Psoas muscle (tissue), 8 donors: Measurements from ENCODE around the gene CSF2. TPM values are rescaled to one million over a fixed set of nuclear protein-coding genes. Genes with fewer than 3 reads are reported as not detected.

ENCODE experiments used
- ATAC-seq, 4 donors: fragments of 200-7000 bp; cut with Tn5 transposase; one replicate each; pipeline ENCODE4 v1.9.1; 2020; ENCODE audit warnings: moderate library complexity in 3 of 4, mild to moderate bottlenecking in 2 of 4
- DNase-seq, 2 donors: peaks; one replicate each; pipeline ENCODE4 v3.0.0-alpha.2; 2020
- H3K27ac ChIP-seq: fragments of 200-600 bp; one replicate; pipeline ENCODE4 v1.8.0; 2022
- H3K27me3 ChIP-seq, 3 donors: fragments of 200-600 bp in 1 of 3; one replicate each; pipeline versions ENCODE4 v1.6.1 to v1.8.0; 2013 to 2022; ENCODE audit warnings: low read length in 2 of 3, mild to moderate bottlenecking in 2 of 3, moderate library complexity in 1 of 3; ENCODE audit not compliant: insufficient read depth in 3 of 3
- H3K36me3 ChIP-seq, 2 donors: fragments of 200-600 bp in 1 of 2; one replicate each; pipeline versions ENCODE4 v1.6.1 to v1.8.0; 2013 to 2022; ENCODE audit warnings: low read depth in 1 of 2, mild to moderate bottlenecking in 1 of 2, moderate library complexity in 1 of 2; ENCODE audit not compliant: insufficient read depth in 1 of 2
- H3K4me1 ChIP-seq: fragments of 200-600 bp; one replicate; pipeline ENCODE4 v1.8.0; 2022
- H3K4me3 ChIP-seq: fragments of 200-600 bp; one replicate; pipeline ENCODE4 v1.8.0; 2022; ENCODE audit warnings: mild to moderate bottlenecking
- H3K9me3 ChIP-seq: fragments of 200-600 bp; one replicate; pipeline ENCODE4 v1.8.0; 2022
- CTCF ChIP-seq: fragments of 200-600 bp; IDR thresholded peaks from one replicate; pipeline ENCODE4 v1.8.0; 2022; ENCODE audit warnings: antibody characterized with exemption
- WGBS, 3 donors: extraction: QIAGEN DNeasy Blood & Tissue Kit; methylation state at CpG; one replicate each; pipeline versions ENCODE4 v1.1.6 to v1.1.7; 2013; 5-methylcytosine and 5-hydroxymethylcytosine counted together
- intact Hi-C, 2 donors: fragments of 100-400 bp; cut with DNase I; formaldehyde crosslinking; loops; one replicate each; pipeline versions ENCODE4 v1.11.0 to v1.14.2; 2022
- polyA plus RNA-seq, 3 donors: library from polyadenylated mRNA; stranded (reverse); fragments of 200-250 nt; gene quantifications; one replicate each; pipeline ENCODE4 v1.2.3, GENCODE V29; 2013
- total RNA-seq, 4 donors: library from RNA; stranded (reverse); fragmentation: NEBNext Ultra II Directional in 2 of 4; extraction: Animal tissue kit (Norgen Biotek cat#: 25700) in 2 of 4; gene quantifications; one replicate each; pipeline versions ENCODE4 v1.2.1 to v1.2.4, GENCODE V29; 2021 to 2023
- donor health status: healthy with polysubstance abuse.
- donor health status: DM: no; HTN: no; CAD: no; lungs with moderate emphysema.
- donor health status: Bipolar disorder and iron deficiency.
- donor health status: healthy.
- donor health status: DM: yes; HTN: yes; CAD: no.
- donor health status: DM: no; HTN: no; CAD: no.
- donor health status: DM: no; HTN: no; CAD: no.
- donor health status: DM: yes; HTN: yes; CAD: no.

Gene CSF2
- total and polyA plus RNA-seq, 7 donors, result 0.14 TPM; not detected in 6

DNA sequence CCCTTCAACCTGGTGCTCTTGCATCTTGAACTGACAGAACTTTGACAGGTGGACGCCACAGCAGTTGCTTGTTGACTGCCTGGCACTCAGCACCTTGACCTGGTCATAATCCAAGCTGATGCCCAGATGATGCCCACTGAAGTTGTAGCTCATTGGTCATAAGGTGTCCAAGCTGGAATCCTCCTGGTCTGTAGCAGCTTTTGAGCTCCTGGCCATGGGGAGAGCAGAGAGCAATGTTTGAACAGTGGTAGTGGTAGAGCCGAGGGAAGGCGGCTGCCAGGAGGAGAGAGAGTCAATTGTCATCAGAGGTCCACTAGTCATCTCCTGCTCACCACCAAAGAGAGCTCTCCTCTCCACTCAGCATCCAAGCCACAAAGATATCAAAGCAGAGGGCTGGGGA is 23.3 kb downstream of the CSF2 start:
- Histone ChIP-seq H3K27me3 (no peaks in the 10 kb centered on the region), H3K9me3 (no peaks in the 10 kb centered on the region), H3K36me3 (no peaks in the 10 kb centered on the region), H3K4me1 (no peaks in the 10 kb centered on the region), H3K4me3 (no peak overlapping the region), H3K27ac (no peak overlapping the region)
- WGBS, 3 donors, result 79 to 91% (median 85%) methylated on average over 3 of the region's 3 CpGs
- DNase-seq, result no peak
- intact Hi-C loops, result no loop called here
- no peak for ATAC-seq
- TF ChIP-seq CTCF, result no peak

DNA sequence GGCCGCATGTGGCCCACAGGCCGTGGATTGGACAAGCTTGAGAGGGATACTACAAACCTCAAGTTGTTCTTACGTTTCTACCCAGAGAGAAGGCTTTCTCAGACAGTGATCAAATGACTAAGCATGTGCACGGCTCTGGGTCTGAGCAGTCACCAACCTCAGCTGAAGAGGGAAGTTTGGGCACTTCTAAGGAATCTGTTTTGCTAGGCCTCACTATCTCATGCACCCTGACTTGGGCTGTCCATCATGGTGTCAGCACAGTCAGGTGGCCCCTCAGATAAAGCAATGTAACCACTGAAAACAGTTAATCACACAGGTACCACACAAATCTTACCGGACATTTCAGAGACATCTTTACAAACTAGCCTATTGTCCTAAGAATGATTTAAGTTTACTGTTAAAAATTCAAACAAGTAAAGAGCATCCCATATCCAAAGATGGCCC is 24.6 kb downstream of the CSF2 start:
- WGBS, 3 donors, result 81 to 91% (median 87%) methylated on average over 5 of the region's 5 CpGs
- TF ChIP-seq CTCF, result no peak

GRCh38 chr5:132098621-132099020 is 25.0 kb downstream of the CSF2 start:
- Histone ChIP-seq H3K27ac (no peak overlapping the region), H3K4me3 (no peak overlapping the region), H3K4me1 (peaks cover 4% of the 10 kb centered on the region), H3K9me3 (no peaks in the 10 kb centered on the region), H3K36me3 (no peaks in the 10 kb centered on the region), H3K27me3 (no peaks in the 10 kb centered on the region)
- ATAC-seq (no peak), DNase-seq (no peak)
- TF ChIP-seq CTCF, result no peak
- intact Hi-C loops, result no loop called here

More for the DNA sequence above, 24.6 kb downstream of the CSF2 start:
- Histone ChIP-seq H3K27ac (no peak overlapping the region), H3K36me3 (no peaks in the 10 kb centered on the region), H3K4me1 (peaks cover 2% of the 10 kb centered on the region), H3K4me3 (no peak overlapping the region), H3K27me3 (no peaks in the 10 kb centered on the region), H3K9me3 (no peaks in the 10 kb centered on the region)
- ATAC-seq, result no peak
- intact Hi-C loops, result no loop called here
- DNase-seq, result no peak

- H3K27me3 ChIP-seq, result no peaks in the 10 kb centered on the region
- no peaks in the 10 kb centered on the region for H3K9me3 ChIP-seq
- TF ChIP-seq CTCF, result no peak
- no peak overlapping the region for H3K27ac ChIP-seq
- ATAC-seq, result no peak
- DNase-seq, result no peak
- no peak overlapping the region for H3K4me3 ChIP-seq
- intact Hi-C loops, result no loop called here
- H3K4me1 ChIP-seq, result peaks cover 4% of the 10 kb centered on the region
- no peaks in the 10 kb centered on the region for H3K36me3 ChIP-seq
- 67 to 84% (median 82%) methylated on average over 5 of the region's 5 CpGs for WGBS, 3 donors
Measured at GRCh38 chr5:132099076-132099748, 25.6 kb downstream of the CSF2 start.

GRCh38 chr5:132099905-132100304 is 26.3 kb downstream of the CSF2 start:
- Histone ChIP-seq H3K36me3 (no peaks in the 10 kb centered on the region), H3K9me3 (no peaks in the 10 kb centered on the region), H3K4me1 (peaks cover 4% of the 10 kb centered on the region), H3K27ac (no peak overlapping the region), H3K4me3 (no peak overlapping the region), H3K27me3 (no peaks in the 10 kb centered on the region)
- no peak for TF ChIP-seq CTCF
- intact Hi-C loops, result no loop called here
- DNase-seq (no peak), ATAC-seq (no peak)
- WGBS, 3 donors, result 90 to 99% (median 93%) methylated on average over 3 of the region's 3 CpGs
